Right lobe of liver (tissue), 6 donors: Measurements from ENCODE around the gene GAST. TPM values are rescaled to one million over a fixed set of nuclear protein-coding genes. Genes with fewer than 3 reads are reported as not detected.
"Not testable (repeated sequence)": the region's sequence is repeated elsewhere in the genome, so short reads cannot be mapped to it uniquely, and the experiment has no call there.

Source experiments
- ATAC-seq, 4 donors: fragments of 200-7000 bp; cut with Tn5 transposase; one replicate each; pipeline ENCODE4 v1.9.1; 2020; ENCODE audit warnings: mild to moderate bottlenecking in 4 of 4, moderate library complexity in 4 of 4
- DNase-seq, 3 donors: peaks; one replicate each; pipeline ENCODE4 v3.0.0-alpha.2; 2020
- H3K27ac ChIP-seq, 3 donors: fragments of 200-600 bp; one replicate each; pipeline ENCODE4 v1.8.0; 2022
- H3K27me3 ChIP-seq, 2 donors: fragments of 200-600 bp; one replicate each; pipeline ENCODE4 v1.8.0; 2022
- H3K36me3 ChIP-seq, 4 donors: fragments of 200-600 bp; sonication (generic) in 1 of 4; one replicate each; pipeline versions ENCODE4 v1.5.1 to v1.8.0; 2017 to 2022; ENCODE audit warnings: control low read depth in 1 of 4
- H3K4me1 ChIP-seq, 4 donors: fragments of 200-600 bp; sonication (generic) in 1 of 4; one replicate each; pipeline versions ENCODE4 v1.5.1 to v1.8.0; 2017 to 2022; ENCODE audit warnings: control low read depth in 1 of 4
- H3K4me3 ChIP-seq, 3 donors: fragments of 200-600 bp; one replicate each; pipeline ENCODE4 v1.8.0; 2022
- H3K9me3 ChIP-seq, 4 donors: fragments of 200-600 bp; sonication (generic) in 1 of 4; one replicate each; pipeline versions ENCODE4 v1.5.1 to v1.8.0; 2017 to 2022; ENCODE audit warnings: control low read depth in 1 of 4
- POLR2A ChIP-seq: fragments of 450-650 bp; IDR thresholded peaks from one replicate; pipeline ENCODE4 v1.6.1; 2017; ENCODE audit warnings: antibody characterized with exemption, mild to moderate bottlenecking
- WGBS: methylation state at CpG from one replicate; pipeline ENCODE4 v1.1.6; 2018; ENCODE audit warnings: low coverage, low lambda C conversion rate; ENCODE audit not compliant: insufficient coverage; ENCODE audit errors: missing lambda C conversion rate; 5-methylcytosine and 5-hydroxymethylcytosine counted together
- intact Hi-C, 2 donors: fragments of 100-400 bp; cut with DNase I; formaldehyde crosslinking; loops; one replicate each; pipeline versions ENCODE4 v1.11.2 to v1.14.1; 2022
- total RNA-seq, 6 experiments: library from RNA; depleted of rRNA in 2 of 6; stranded (reverse); fragments of >200 nt in 2 of 6; fragmentation: NEBNext Ultra II Directional in 3 of 6; extraction: Animal tissue kit (Norgen Biotek cat#: 25700) in 3 of 6; gene quantifications; one replicate each; pipeline versions ENCODE4 v1.1.0 to v1.2.4, GENCODE V29; 2016 to 2023
- TF ChIP-seq, protein P1 (sequence below), 4 donors: fragments of 200-600 bp in 3 of 4; fragments of 450-650 bp in 1 of 4; IDR thresholded peaks; one replicate each; pipeline versions ENCODE4 v1.5.1 to v1.8.0; 2016 to 2022; ENCODE audit warnings: antibody characterized with exemption in 4 of 4, mild to moderate bottlenecking in 2 of 4
- donor health status: DM: no; HTN: yes; CAD: no.
- donor health status: DM: no; HTN: no; CAD: no.
- donor health status: DM: no; HTN: no; CAD: no.
- donor health status: DM: no; HTN: yes; CAD: no.
- donor health status: DM: no; HTN: yes; CAD: no.

Gene GAST
- total RNA-seq, 6 experiments from 2014 or later: not detected

DNA sequence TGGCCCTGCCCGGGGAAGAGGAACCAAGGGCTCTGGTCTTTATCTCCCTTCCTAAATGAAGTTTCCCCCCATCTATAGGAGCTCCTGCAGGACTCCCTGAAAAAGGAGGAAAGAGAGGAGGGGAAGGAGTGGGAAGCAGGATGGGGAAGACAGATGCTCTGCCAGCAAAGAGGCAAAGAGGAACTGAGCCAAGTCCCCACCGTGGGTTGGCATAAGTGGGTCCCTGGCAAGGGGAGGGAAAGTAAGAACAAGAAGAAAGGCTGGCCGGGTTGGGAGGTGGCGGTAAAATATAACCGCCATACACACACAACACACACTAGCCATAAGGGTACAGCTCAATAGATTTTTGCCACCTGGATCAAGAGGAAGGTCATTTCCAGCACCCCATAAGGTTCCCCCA lies 29.5 kb upstream of the GAST start:
- ATAC-seq (no peak), DNase-seq (no peak)
- Histone ChIP-seq H3K9me3 (no peaks in the 10 kb centered on the region), H3K27ac (no peak overlapping the region), H3K36me3 (no peaks in the 10 kb centered on the region), H3K4me1 (peaks cover 0 to 11% (median 4%) of the 10 kb centered on the region in 4 donors), H3K27me3 (no peaks in the 10 kb centered on the region), H3K4me3 (no peak overlapping the region)
- intact Hi-C loops: no loop called here
- TF ChIP-seq, protein P1, sequence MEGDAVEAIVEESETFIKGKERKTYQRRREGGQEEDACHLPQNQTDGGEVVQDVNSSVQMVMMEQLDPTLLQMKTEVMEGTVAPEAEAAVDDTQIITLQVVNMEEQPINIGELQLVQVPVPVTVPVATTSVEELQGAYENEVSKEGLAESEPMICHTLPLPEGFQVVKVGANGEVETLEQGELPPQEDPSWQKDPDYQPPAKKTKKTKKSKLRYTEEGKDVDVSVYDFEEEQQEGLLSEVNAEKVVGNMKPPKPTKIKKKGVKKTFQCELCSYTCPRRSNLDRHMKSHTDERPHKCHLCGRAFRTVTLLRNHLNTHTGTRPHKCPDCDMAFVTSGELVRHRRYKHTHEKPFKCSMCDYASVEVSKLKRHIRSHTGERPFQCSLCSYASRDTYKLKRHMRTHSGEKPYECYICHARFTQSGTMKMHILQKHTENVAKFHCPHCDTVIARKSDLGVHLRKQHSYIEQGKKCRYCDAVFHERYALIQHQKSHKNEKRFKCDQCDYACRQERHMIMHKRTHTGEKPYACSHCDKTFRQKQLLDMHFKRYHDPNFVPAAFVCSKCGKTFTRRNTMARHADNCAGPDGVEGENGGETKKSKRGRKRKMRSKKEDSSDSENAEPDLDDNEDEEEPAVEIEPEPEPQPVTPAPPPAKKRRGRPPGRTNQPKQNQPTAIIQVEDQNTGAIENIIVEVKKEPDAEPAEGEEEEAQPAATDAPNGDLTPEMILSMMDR (IDR thresholded peaks at IDR 0.05): no peak
- no peak for TF ChIP-seq POLR2A
- WGBS: 77% methylated on average over 2 of the region's 5 CpGs

GRCh38 chr17:41683441-41684007 lies 28.6 kb upstream of the GAST start:
- H3K9me3 ChIP-seq: no peaks in the 10 kb centered on the region
- peaks cover 0 to 17% (median 6%) of the 10 kb centered on the region in 4 donors for H3K4me1 ChIP-seq
- no peak for TF ChIP-seq POLR2A
- no peak overlapping the region for H3K27ac ChIP-seq
- intact Hi-C loops: no loop called here
- no peak for ATAC-seq
- no peaks in the 10 kb centered on the region for H3K27me3 ChIP-seq
- H3K4me3 ChIP-seq: no peak overlapping the region
- 67% methylated on average over 4 of the region's 8 CpGs for WGBS
- no peak for DNase-seq
- H3K36me3 ChIP-seq: no peaks in the 10 kb centered on the region

DNA sequence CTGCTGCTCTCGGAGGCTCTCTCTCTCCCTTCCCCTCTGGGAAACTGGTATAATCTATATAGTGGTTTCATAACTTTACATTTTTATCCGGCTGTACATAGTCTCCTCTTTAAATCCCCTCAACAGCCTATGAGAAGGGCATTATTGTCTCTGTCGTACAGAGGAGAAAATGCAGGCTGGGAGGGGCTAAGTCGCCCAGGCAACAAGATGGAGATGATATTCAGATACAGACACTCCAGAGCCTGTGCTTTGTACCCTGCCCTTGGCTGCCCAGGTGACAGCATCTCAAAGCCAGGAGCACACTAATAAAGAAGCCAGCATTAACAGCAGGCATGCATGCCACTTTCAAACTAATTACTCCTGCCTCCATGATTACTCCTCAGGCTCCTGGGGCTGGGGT lies 28.1 kb upstream of the GAST start:
- intact Hi-C loops: no loop called here
- DNase-seq: no peak
- TF ChIP-seq, protein P1 (IDR thresholded peaks at IDR 0.05): no peak
- TF ChIP-seq POLR2A: no peak
- Histone ChIP-seq H3K9me3 (no peaks in the 10 kb centered on the region), H3K27ac (no peak overlapping the region), H3K36me3 (no peaks in the 10 kb centered on the region), H3K4me1 (peaks cover 0 to 17% (median 6%) of the 10 kb centered on the region in 4 donors), H3K4me3 (no peak overlapping the region), H3K27me3 (no peaks in the 10 kb centered on the region)
- no peak for ATAC-seq
- 68% methylated on average over 3 of the region's 4 CpGs for WGBS

DNA sequence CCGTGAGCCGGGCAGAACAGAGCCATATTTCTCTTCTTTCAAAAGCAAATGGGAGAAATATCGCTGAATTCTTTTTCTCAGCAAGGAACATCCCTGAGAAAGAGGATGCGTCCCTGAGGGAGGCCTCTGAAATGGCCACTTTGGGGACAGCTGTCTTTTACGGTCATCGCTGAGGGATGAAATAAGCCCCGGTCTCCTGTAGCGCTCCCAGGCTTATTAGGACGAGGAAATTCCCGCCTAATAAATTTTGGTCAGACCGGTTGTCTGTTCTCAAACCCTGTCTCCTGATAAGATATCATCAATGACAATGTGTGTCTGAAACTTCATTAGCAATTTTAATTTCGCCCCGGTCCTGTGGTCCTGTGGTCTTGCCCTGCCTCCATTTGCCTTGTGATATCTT lies 26.4 kb upstream of the GAST start:
- intact Hi-C loops, H3K27ac ChIP-seq, DNase-seq, H3K4me3 ChIP-seq, H3K27me3 ChIP-seq, H3K9me3 ChIP-seq, ATAC-seq: not testable (repeated sequence)
- H3K4me1 ChIP-seq: peaks cover 0 to 26% (median 15%) of the 10 kb centered on the region in 4 donors
- H3K36me3 ChIP-seq: peaks cover 9 to 14% (median 12%) of the 10 kb centered on the region in 4 donors
- 91% methylated on average over 5 of the region's 13 CpGs for WGBS

GRCh38 chr17:41686281-41686680 lies 25.9 kb upstream of the GAST start:
- Histone ChIP-seq H3K36me3 (peaks cover 14 to 19% (median 16%) of the 10 kb centered on the region in 4 donors), H3K4me3 (no peak overlapping the region), H3K27ac (no peak overlapping the region), H3K9me3 (no peaks in the 10 kb centered on the region), H3K4me1 (peaks cover 0 to 29% (median 17%) of the 10 kb centered on the region in 4 donors), H3K27me3 (no peaks in the 10 kb centered on the region)
- intact Hi-C loops: no loop called here
- 80% methylated on average over 4 of the region's 4 CpGs for WGBS
- ATAC-seq: no peak
- TF ChIP-seq, protein P1 (IDR thresholded peaks at IDR 0.05): no peak
- no peak for TF ChIP-seq POLR2A
- DNase-seq: no peak
